Measurements from ENCODE around the gene ANO7.

The ANO7 gene

GRCh38 chr2:241225545-241225944 lies 37.1 kb downstream of the ANO7 start:
- H4K8ac ChIP-seq (ENCODE audit: low read depth, low read length) = no peak overlapping the region
- H3K27me3 ChIP-seq (ENCODE audit: insufficient read depth, low read length) = no peaks in the 10 kb centered on the region
- no peak overlapping the region for H4K12ac ChIP-seq (ENCODE audit: low read depth, low read length)
- H4K91ac ChIP-seq (ENCODE audit: low read depth, low read length) = no peak overlapping the region
- peak in 1 of 2 donors; percentile 19 for DNase-seq
- H3K9me3 ChIP-seq (ENCODE audit: insufficient read depth, low read depth, low read length) = no peaks in the 10 kb centered on the region
- H3K23ac ChIP-seq (ENCODE audit: low read length) = no peak overlapping the region
- H2BK120ac ChIP-seq (ENCODE audit: insufficient read depth, low read length, poor library complexity) = no peak overlapping the region
- H3K4me2 ChIP-seq (ENCODE audit: low read length) = no peak overlapping the region
- H3K9ac ChIP-seq (ENCODE audit: low read length) = no peak overlapping the region
- H3K14ac ChIP-seq (ENCODE audit: low read length) = no peak overlapping the region
- H3K79me2 ChIP-seq (ENCODE audit: control insufficient read depth, insufficient read depth, low read length, poor library complexity) = no peaks in the 10 kb centered on the region
- no peak overlapping the region for H3K18ac ChIP-seq (ENCODE audit: low read length)
- H3K4me3 ChIP-seq (ENCODE audit: low read depth, low read length) = no peak overlapping the region
- H3K36me3 ChIP-seq (ENCODE audit: control insufficient read depth in 1 of 2, insufficient read depth in 2 of 2, low read length in 2 of 2) = peaks cover 54 to 57% of the 10 kb centered on the region in 2 experiments
- H3K4ac ChIP-seq (ENCODE audit: low read depth, low read length) = no peak overlapping the region
- H2BK5ac ChIP-seq (ENCODE audit: low read depth, low read length, poor library complexity) = no peak overlapping the region
- H3K4me1 ChIP-seq (ENCODE audit: control insufficient read depth in 1 of 2, insufficient read depth in 2 of 2, low read length in 2 of 2) = peaks cover 0 to 4% of the 10 kb centered on the region in 2 experiments
- no peak overlapping the region for H2AK5ac ChIP-seq (ENCODE audit: low read length)
- no CpG with 5 or more reads among the region's 16 CpGs for WGBS (ENCODE audit: extremely low coverage, insufficient coverage, insufficient read length)
- no peak overlapping the region for H3K27ac ChIP-seq (ENCODE audit: low read depth, low read length)
- H2BK12ac ChIP-seq (ENCODE audit: low read length) = no peak overlapping the region
- H2AFZ ChIP-seq (ENCODE audit: insufficient read depth, low read length, poor library complexity) = no peak overlapping the region
- no peaks in the 10 kb centered on the region for H3K79me1 ChIP-seq (ENCODE audit: low read length)

GRCh38 chr2:241225983-241226382 lies 37.5 kb downstream of the ANO7 start:
- no peaks in the 10 kb centered on the region for H3K9me3 ChIP-seq (ENCODE audit: insufficient read depth, low read depth, low read length)
- no peaks in the 10 kb centered on the region for H3K79me1 ChIP-seq (ENCODE audit: low read length)
- H2AFZ ChIP-seq (ENCODE audit: insufficient read depth, low read length, poor library complexity) = no peak overlapping the region
- H3K27me3 ChIP-seq (ENCODE audit: insufficient read depth, low read length) = no peaks in the 10 kb centered on the region
- no peak overlapping the region for H3K23ac ChIP-seq (ENCODE audit: low read length)
- H3K4me1 ChIP-seq (ENCODE audit: control insufficient read depth in 1 of 2, insufficient read depth in 2 of 2, low read length in 2 of 2) = peaks cover 0 to 4% of the 10 kb centered on the region in 2 experiments
- peaks cover 58 to 61% of the 10 kb centered on the region in 2 experiments for H3K36me3 ChIP-seq (ENCODE audit: control insufficient read depth in 1 of 2, insufficient read depth in 2 of 2, low read length in 2 of 2)
- no peak overlapping the region for H3K9ac ChIP-seq (ENCODE audit: low read length)
- H3K4ac ChIP-seq (ENCODE audit: low read depth, low read length) = no peak overlapping the region
- H3K79me2 ChIP-seq (ENCODE audit: control insufficient read depth, insufficient read depth, low read length, poor library complexity) = no peaks in the 10 kb centered on the region
- no peak overlapping the region for H3K27ac ChIP-seq (ENCODE audit: low read depth, low read length)
- H4K12ac ChIP-seq (ENCODE audit: low read depth, low read length) = no peak overlapping the region
- H4K8ac ChIP-seq (ENCODE audit: low read depth, low read length) = no peak overlapping the region
- no peak overlapping the region for H3K4me3 ChIP-seq (ENCODE audit: low read depth, low read length)
- no peak overlapping the region for H2BK120ac ChIP-seq (ENCODE audit: insufficient read depth, low read length, poor library complexity)
- H3K4me2 ChIP-seq (ENCODE audit: low read length) = no peak overlapping the region
- no CpG with 5 or more reads among the region's 16 CpGs for WGBS (ENCODE audit: extremely low coverage, insufficient coverage, insufficient read length)
- no peak overlapping the region for H2BK12ac ChIP-seq (ENCODE audit: low read length)
- H2BK5ac ChIP-seq (ENCODE audit: low read depth, low read length, poor library complexity) = no peak overlapping the region
- DNase-seq = no peak
- H3K18ac ChIP-seq (ENCODE audit: low read length) = no peak overlapping the region
- no peak overlapping the region for H4K91ac ChIP-seq (ENCODE audit: low read depth, low read length)
- H2AK5ac ChIP-seq (ENCODE audit: low read length) = no peak overlapping the region
- no peak overlapping the region for H3K14ac ChIP-seq (ENCODE audit: low read length)

GRCh38 chr2:241226723-241227572 lies 38.5 kb downstream of the ANO7 start:
- H3K18ac ChIP-seq (ENCODE audit: low read length) = no peak overlapping the region
- H3K27ac ChIP-seq (ENCODE audit: low read depth, low read length) = no peak overlapping the region
- no peak overlapping the region for H4K91ac ChIP-seq (ENCODE audit: low read depth, low read length)
- H3K9ac ChIP-seq (ENCODE audit: low read length) = no peak overlapping the region
- H2BK12ac ChIP-seq (ENCODE audit: low read length) = no peak overlapping the region
- H3K27me3 ChIP-seq (ENCODE audit: insufficient read depth, low read length) = no peaks in the 10 kb centered on the region
- peaks cover 0 to 4% of the 10 kb centered on the region in 2 experiments for H3K4me1 ChIP-seq (ENCODE audit: control insufficient read depth in 1 of 2, insufficient read depth in 2 of 2, low read length in 2 of 2)
- no peak overlapping the region for H3K4me3 ChIP-seq (ENCODE audit: low read depth, low read length)
- no CpG with 5 or more reads among the region's 19 CpGs for WGBS (ENCODE audit: extremely low coverage, insufficient coverage, insufficient read length)
- DNase-seq = no peak
- no peak overlapping the region for H2BK120ac ChIP-seq (ENCODE audit: insufficient read depth, low read length, poor library complexity)
- no peak overlapping the region for H3K4me2 ChIP-seq (ENCODE audit: low read length)
- H2BK5ac ChIP-seq (ENCODE audit: low read depth, low read length, poor library complexity) = no peak overlapping the region
- H3K36me3 ChIP-seq (ENCODE audit: control insufficient read depth in 1 of 2, insufficient read depth in 2 of 2, low read length in 2 of 2) = peaks cover 66 to 68% of the 10 kb centered on the region in 2 experiments
- H3K14ac ChIP-seq (ENCODE audit: low read length) = no peak overlapping the region
- H4K12ac ChIP-seq (ENCODE audit: low read depth, low read length) = no peak overlapping the region
- no peak overlapping the region for H3K4ac ChIP-seq (ENCODE audit: low read depth, low read length)
- no peak overlapping the region for H2AFZ ChIP-seq (ENCODE audit: insufficient read depth, low read length, poor library complexity)
- H3K79me1 ChIP-seq (ENCODE audit: low read length) = no peaks in the 10 kb centered on the region
- H2AK5ac ChIP-seq (ENCODE audit: low read length) = no peak overlapping the region
- no peak overlapping the region for H4K8ac ChIP-seq (ENCODE audit: low read depth, low read length)
- H3K23ac ChIP-seq (ENCODE audit: low read length) = no peak overlapping the region
- H3K9me3 ChIP-seq (ENCODE audit: insufficient read depth, low read depth, low read length) = no peaks in the 10 kb centered on the region
- no peaks in the 10 kb centered on the region for H3K79me2 ChIP-seq (ENCODE audit: control insufficient read depth, insufficient read depth, low read length, poor library complexity)

- no peaks in the 10 kb centered on the region for H3K9me3 ChIP-seq (ENCODE audit: insufficient read depth, low read depth, low read length)
- H3K4me2 ChIP-seq (ENCODE audit: low read length) = no peak overlapping the region
- no peak overlapping the region for H3K14ac ChIP-seq (ENCODE audit: low read length)
- H3K9ac ChIP-seq (ENCODE audit: low read length) = no peak overlapping the region
- no peak overlapping the region for H3K27ac ChIP-seq (ENCODE audit: low read depth, low read length)
- H3K18ac ChIP-seq (ENCODE audit: low read length) = no peak overlapping the region
- no peaks in the 10 kb centered on the region for H3K79me2 ChIP-seq (ENCODE audit: control insufficient read depth, insufficient read depth, low read length, poor library complexity)
- no peaks in the 10 kb centered on the region for H3K27me3 ChIP-seq (ENCODE audit: insufficient read depth, low read length)
- no peak overlapping the region for H2AFZ ChIP-seq (ENCODE audit: insufficient read depth, low read length, poor library complexity)
- no peak overlapping the region for H4K8ac ChIP-seq (ENCODE audit: low read depth, low read length)
- WGBS (ENCODE audit: extremely low coverage, insufficient coverage, insufficient read length) = no CpG with 5 or more reads among the region's 8 CpGs
- no peak overlapping the region for H4K91ac ChIP-seq (ENCODE audit: low read depth, low read length)
- H4K12ac ChIP-seq (ENCODE audit: low read depth, low read length) = no peak overlapping the region
- H2BK12ac ChIP-seq (ENCODE audit: low read length) = no peak overlapping the region
- peaks cover 0 to 4% of the 10 kb centered on the region in 2 experiments for H3K4me1 ChIP-seq (ENCODE audit: control insufficient read depth in 1 of 2, insufficient read depth in 2 of 2, low read length in 2 of 2)
- H3K36me3 ChIP-seq (ENCODE audit: control insufficient read depth in 1 of 2, insufficient read depth in 2 of 2, low read length in 2 of 2) = peaks cover 72 to 73% of the 10 kb centered on the region in 2 experiments
- H2BK120ac ChIP-seq (ENCODE audit: insufficient read depth, low read length, poor library complexity) = no peak overlapping the region
- no peak overlapping the region for H2AK5ac ChIP-seq (ENCODE audit: low read length)
- no peak overlapping the region for H3K4me3 ChIP-seq (ENCODE audit: low read depth, low read length)
- no peak overlapping the region for H3K23ac ChIP-seq (ENCODE audit: low read length)
- H3K4ac ChIP-seq (ENCODE audit: low read depth, low read length) = no peak overlapping the region
- DNase-seq = no peak
- no peaks in the 10 kb centered on the region for H3K79me1 ChIP-seq (ENCODE audit: low read length)
- no peak overlapping the region for H2BK5ac ChIP-seq (ENCODE audit: low read depth, low read length, poor library complexity)
Observed at GRCh38 chr2:241227594-241227993, 39.1 kb downstream of the ANO7 start.
